GM06990 (cell line): Measurements from ENCODE around the gene NTSR2.

Source experiments
- DNase-seq: peaks from one replicate; pipeline ENCODE4 v3.0.0-alpha.2; 2011; ENCODE audit not compliant: insufficient read length; ENCODE audit errors: extremely low read depth
- H3K27me3 ChIP-seq: replicated peaks from 2 replicates; pipeline ENCODE4 v1.6.0; 2011; ENCODE audit warnings: low read length; ENCODE audit not compliant: control insufficient read depth, insufficient read depth
- H3K36me3 ChIP-seq: 2 replicates; pipeline ENCODE4 v1.5.1; 2011; ENCODE audit warnings: low read length; ENCODE audit not compliant: control insufficient read depth, insufficient read depth
- H3K4me3 ChIP-seq: replicated peaks from 2 replicates; pipeline ENCODE4 v1.5.1; 2011; ENCODE audit warnings: low read depth, mild to moderate bottlenecking, control low read depth, low read length
- CTCF ChIP-seq: IDR thresholded peaks from 2 replicates; pipeline ENCODE4 v1.5.1; 2011; ENCODE audit warnings: low read length, control low read depth, mild to moderate bottlenecking, inconsistent platforms; ENCODE audit not compliant: insufficient read depth, poor library complexity, severe bottlenecking

Gene NTSR2

GRCh38 chr2:11657646-11658045 is 12.3 kb downstream of the NTSR2 start:
- no peak for TF ChIP-seq CTCF
- DNase-seq, result no peak
- no peaks in the 10 kb centered on the region for H3K36me3 ChIP-seq
- H3K27me3 ChIP-seq, result peaks cover 2% of the 10 kb centered on the region; the same call in 1 of the 2 replicates
- H3K4me3 ChIP-seq, result no peak overlapping the region

DNA sequence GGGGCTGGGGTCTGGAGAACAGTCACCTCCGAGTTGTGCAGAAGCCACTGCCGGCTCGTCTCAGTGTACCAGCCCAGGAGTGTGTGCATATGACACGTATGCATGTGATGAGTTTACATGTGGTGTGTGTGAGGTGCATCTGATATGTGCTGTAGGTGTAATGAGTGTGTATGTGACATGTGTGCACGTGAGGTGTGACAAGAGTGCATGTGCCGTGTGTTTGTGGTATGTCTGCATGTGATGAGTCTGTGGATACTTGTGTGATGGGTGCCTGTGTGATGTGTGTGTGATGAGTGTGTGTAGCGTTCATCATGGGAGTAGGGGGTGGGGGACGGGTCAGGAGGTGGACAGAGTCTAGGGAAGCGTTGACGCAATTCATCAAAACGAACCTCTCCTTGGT is 12.8 kb downstream of the NTSR2 start:
- Histone ChIP-seq H3K36me3 (no peaks in the 10 kb centered on the region), H3K4me3 (no peak overlapping the region), H3K27me3 (peaks cover 2% of the 10 kb centered on the region; the same call in 1 of the 2 replicates)
- DNase-seq, result no peak
- TF ChIP-seq CTCF, result no peak

- Histone ChIP-seq H3K4me3 (no peak overlapping the region), H3K27me3 (peaks cover 2% of the 10 kb centered on the region; the same call in 1 of the 2 replicates), H3K36me3 (no peaks in the 10 kb centered on the region)
- DNase-seq, result no peak
- no peak for TF ChIP-seq CTCF
Observed at GRCh38 chr2:11656671-11657101, 13.3 kb downstream of the NTSR2 start.

GRCh38 chr2:11656252-11656651 is 13.7 kb downstream of the NTSR2 start:
- DNase-seq, result no peak
- H3K27me3 ChIP-seq, result peaks cover 2% of the 10 kb centered on the region; the same call in 1 of the 2 replicates
- H3K36me3 ChIP-seq, result no peaks in the 10 kb centered on the region
- TF ChIP-seq CTCF, result no peak
- no peak overlapping the region for H3K4me3 ChIP-seq

DNA sequence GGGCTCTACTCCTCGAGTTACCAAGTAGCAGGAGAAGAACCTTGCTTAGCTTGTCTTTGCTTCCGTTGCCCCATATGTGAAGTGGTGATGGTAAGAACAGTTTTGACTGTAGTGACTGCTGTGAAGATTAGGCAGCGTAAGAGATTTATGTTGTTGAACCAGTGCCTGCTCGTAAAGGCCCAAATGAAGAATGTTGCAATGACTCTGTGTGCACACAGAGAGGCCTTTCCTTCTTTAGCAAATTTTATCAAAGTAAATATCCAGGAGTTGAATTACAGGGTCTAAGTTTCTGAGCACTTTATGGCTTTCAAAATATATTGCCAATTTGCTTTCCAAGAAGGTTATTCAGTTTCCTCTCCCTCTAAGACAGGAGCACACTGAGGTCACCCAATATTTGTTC is 14.5 kb downstream of the NTSR2 start:
- H3K27me3 ChIP-seq, result peaks cover 2% of the 10 kb centered on the region; the same call in 1 of the 2 replicates
- DNase-seq, result no peak
- TF ChIP-seq CTCF, result no peak
- H3K4me3 ChIP-seq, result no peak overlapping the region
- H3K36me3 ChIP-seq, result no peaks in the 10 kb centered on the region

DNA sequence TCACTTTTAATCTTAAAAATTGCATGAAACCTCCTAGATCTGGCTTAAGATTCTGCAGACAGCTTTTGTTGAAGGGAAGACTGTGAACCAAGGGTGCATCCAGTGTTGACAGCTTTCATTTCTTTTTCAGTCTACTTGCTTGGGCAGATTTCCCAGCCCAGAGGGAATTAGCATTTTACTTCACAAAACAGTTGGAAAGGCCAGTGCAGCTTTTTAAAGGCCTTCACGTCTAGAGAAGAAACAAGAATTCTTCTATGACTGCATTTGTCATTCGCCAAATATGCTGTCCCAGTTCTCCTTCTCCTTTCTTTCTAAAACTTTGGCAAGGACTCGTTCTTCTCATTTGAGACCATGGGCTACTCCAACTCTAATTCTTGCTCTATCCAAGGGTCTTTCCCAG is 17.4 kb downstream of the NTSR2 start:
- Histone ChIP-seq H3K27me3 (no peaks in the 10 kb centered on the region), H3K36me3 (no peaks in the 10 kb centered on the region), H3K4me3 (no peak overlapping the region)
- no peak for DNase-seq
- TF ChIP-seq CTCF, result no peak
